ENCODE measurements around the gene UBAP2.

The UBAP2 gene

DNA sequence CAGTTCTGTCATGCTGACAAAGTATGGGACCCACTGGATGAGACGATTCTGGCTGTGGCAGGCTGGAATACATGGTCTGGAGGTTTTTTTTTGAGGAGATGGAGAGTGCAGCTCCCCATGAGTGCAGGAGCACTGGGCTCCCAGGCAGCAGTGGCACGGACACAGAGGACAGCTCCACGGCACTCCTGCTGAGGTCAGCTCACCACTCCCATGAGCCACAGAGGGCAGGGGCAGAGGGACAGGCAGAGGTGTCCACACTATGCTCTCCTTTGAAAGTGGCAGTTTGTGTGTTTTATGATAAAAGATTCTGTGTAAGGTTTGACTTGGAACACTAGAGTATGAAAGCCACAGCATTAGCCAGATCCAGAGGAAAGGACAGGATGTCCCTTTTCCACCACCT, 117.4 kb downstream of the UBAP2 start:
- Histone ChIP-seq H3K27me3 (no peaks in the 10 kb centered on the region), H3K4me1 (ENCODE audit: control insufficient read depth in 1 of 2, insufficient read depth in 1 of 2, low read depth in 1 of 2, low read length in 1 of 2) (no peaks in the 10 kb centered on the region), H3K4me3 (ENCODE audit: low read depth in 1 of 2, low read length in 1 of 2) (no peak overlapping the region), H3K9me3 (no peaks in the 10 kb centered on the region), H3K36me3 (peaks cover 82% of the 10 kb centered on the region), H3K27ac (no peak overlapping the region)
- TF ChIP-seq, protein P1, sequence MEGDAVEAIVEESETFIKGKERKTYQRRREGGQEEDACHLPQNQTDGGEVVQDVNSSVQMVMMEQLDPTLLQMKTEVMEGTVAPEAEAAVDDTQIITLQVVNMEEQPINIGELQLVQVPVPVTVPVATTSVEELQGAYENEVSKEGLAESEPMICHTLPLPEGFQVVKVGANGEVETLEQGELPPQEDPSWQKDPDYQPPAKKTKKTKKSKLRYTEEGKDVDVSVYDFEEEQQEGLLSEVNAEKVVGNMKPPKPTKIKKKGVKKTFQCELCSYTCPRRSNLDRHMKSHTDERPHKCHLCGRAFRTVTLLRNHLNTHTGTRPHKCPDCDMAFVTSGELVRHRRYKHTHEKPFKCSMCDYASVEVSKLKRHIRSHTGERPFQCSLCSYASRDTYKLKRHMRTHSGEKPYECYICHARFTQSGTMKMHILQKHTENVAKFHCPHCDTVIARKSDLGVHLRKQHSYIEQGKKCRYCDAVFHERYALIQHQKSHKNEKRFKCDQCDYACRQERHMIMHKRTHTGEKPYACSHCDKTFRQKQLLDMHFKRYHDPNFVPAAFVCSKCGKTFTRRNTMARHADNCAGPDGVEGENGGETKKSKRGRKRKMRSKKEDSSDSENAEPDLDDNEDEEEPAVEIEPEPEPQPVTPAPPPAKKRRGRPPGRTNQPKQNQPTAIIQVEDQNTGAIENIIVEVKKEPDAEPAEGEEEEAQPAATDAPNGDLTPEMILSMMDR (IDR thresholded peaks at IDR 0.05), result no peak

DNA sequence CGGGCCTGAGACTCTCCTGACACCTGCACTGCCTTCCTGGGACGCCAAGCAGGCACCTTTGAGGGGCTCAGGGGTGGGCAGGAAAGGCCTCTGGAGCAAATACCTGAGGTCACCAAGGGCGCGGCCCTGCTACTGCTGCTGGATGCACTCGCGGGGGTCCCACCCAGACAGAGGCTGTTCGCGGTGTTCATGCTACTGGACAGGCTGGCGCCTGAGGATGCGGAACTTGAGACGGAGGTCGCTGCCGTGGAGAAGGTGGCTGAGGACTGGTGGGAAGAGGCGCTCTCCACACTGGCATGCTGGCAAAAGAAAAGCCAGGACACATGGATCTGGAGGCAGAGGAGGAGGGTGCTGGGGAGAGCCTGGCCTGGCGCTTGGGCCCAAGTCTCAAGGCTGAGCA, 121.0 kb downstream of the UBAP2 start:
- Histone ChIP-seq H3K27ac (no peak overlapping the region), H3K36me3 (peaks cover 84% of the 10 kb centered on the region), H3K27me3 (no peaks in the 10 kb centered on the region), H3K4me3 (ENCODE audit: low read depth in 1 of 2, low read length in 1 of 2) (no peak overlapping the region), H3K9me3 (no peaks in the 10 kb centered on the region), H3K4me1 (ENCODE audit: control insufficient read depth in 1 of 2, insufficient read depth in 1 of 2, low read depth in 1 of 2, low read length in 1 of 2) (no peaks in the 10 kb centered on the region)
- TF ChIP-seq, protein P1 (IDR thresholded peaks at IDR 0.05), result no peak

DNA sequence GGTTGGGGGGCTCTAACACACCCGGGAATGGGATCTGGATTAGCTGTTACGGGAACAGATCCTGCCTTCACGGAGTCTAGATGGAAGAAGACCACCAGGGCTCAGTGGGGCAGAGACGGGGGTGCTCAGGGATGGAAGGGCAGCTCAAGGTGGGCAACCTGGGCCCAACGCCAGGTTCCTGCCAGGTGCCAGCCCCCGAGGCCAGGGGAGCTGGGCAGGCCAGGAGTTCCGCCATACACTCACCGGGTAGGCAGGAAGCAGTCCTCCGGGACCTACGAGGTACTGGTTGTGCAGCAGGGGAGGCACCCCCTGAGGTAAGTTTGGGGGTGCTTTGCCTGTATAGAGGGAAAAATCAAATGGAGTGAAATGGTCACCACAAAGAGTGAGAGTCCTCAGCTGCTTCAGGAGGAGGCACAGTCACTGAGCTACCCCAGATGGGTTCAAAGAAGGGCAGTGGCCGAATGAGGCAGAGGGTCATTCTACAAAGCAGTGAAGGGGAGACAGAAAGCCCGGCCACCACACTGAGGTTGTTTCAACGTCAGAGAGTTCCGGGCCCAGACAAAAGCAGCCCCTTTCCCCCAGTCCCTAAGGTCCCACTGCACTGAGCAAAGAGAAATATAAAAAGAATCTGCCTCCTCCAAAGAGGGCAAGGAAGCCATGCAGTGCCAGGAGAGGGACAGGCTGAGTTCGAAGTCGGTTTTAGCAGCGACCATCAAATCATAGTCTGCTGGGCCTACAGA, 121.8 kb downstream of the UBAP2 start:
- H3K9me3 ChIP-seq, result no peaks in the 10 kb centered on the region
- no peaks in the 10 kb centered on the region for H3K4me1 ChIP-seq (ENCODE audit: control insufficient read depth in 1 of 2, insufficient read depth in 1 of 2, low read depth in 1 of 2, low read length in 1 of 2)
- no peaks in the 10 kb centered on the region for H3K27me3 ChIP-seq
- no peak overlapping the region for H3K27ac ChIP-seq
- peaks cover 84% of the 10 kb centered on the region for H3K36me3 ChIP-seq
- TF ChIP-seq, protein P1 (IDR thresholded peaks at IDR 0.05), result no peak
- no peak overlapping the region for H3K4me3 ChIP-seq (ENCODE audit: low read depth in 1 of 2, low read length in 1 of 2)

DNA sequence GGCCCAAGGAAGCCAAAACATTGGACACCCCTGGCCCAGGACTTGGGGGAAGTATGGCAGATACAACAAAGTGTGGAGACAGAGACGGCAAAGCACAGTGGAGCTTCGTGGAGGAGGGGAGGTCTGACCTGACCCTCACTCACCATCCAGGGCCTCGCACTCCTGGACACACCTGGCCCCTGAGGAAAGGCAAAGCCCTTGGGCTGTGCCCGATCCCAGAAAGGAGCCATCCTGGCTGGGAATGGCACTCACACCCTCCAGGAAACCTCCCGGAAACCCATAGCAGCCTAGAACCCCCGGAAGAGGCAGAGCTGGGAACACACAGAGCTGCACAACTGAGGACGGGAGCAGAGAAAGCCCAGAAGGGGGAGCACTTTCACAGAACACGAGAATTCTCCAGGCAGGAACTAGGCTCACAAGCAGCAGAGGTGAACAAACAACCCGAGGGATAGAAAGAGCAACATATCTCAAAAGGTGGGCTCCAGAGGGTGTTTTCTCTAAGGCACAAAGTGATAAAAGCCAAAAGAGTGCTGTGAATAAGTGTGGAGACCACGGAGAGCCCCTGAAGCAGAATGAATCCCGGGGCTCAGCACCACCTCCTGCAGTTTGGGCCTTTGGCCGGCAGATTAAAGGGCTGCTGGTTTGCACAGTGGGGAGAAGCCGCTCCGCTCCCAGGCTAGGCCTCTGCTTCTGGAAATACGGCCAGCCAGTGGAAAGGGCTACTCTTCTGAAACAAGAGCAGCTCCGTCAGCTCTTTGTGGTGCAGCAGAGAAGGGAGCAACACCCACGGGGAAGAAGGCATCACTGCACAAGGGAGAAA, 123.5 kb downstream of the UBAP2 start:
- H3K27ac ChIP-seq, result no peak overlapping the region

DNA sequence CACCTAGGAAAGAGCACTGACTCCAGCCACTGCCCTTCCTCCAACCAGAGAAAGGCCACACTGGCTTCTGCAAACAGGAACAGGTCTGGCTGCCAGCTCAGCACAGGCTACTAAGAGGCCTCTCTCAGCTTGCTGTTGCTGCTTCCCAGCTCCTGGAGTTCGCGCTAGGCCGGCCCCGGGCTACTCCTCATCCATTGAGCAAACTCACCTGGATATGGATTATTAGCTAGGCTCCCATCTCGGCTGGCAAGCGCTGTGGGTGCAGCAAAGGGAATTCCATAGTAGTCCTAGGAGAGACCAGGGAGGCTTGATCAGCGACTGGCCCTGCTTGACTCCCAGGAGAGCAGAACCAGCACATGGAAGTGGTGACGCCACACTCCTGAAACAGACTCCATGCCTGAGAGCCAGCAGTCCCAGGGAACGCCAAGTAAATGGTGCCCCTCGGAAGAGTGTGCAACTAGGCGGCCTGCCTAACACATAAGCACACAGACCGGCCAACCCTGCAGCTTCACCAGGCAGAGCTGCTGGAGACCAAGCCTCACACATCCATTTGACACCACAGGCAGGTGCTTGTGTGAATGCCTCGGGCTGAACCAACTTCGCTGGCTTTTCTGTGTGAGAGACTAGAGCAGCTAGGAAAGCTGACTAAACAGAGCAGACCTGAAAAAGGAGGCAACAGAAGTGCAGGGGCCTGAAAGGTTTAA, 124.5 kb downstream of the UBAP2 start:
- peaks cover 91% of the 10 kb centered on the region for H3K36me3 ChIP-seq
- TF ChIP-seq, protein P1 (IDR thresholded peaks at IDR 0.05), result no peak
- no peak overlapping the region for H3K27ac ChIP-seq
- H3K27me3 ChIP-seq, result no peaks in the 10 kb centered on the region
- H3K4me1 ChIP-seq (ENCODE audit: control insufficient read depth in 1 of 2, insufficient read depth in 1 of 2, low read depth in 1 of 2, low read length in 1 of 2), result no peaks in the 10 kb centered on the region
- H3K4me3 ChIP-seq (ENCODE audit: low read depth in 1 of 2, low read length in 1 of 2), result no peak overlapping the region
- no peaks in the 10 kb centered on the region for H3K9me3 ChIP-seq

More for the DNA sequence above, 123.5 kb downstream of the UBAP2 start:
- Histone ChIP-seq H3K9me3 (no peaks in the 10 kb centered on the region), H3K4me1 (ENCODE audit: control insufficient read depth in 1 of 2, insufficient read depth in 1 of 2, low read depth in 1 of 2, low read length in 1 of 2) (no peaks in the 10 kb centered on the region), H3K27me3 (no peaks in the 10 kb centered on the region), H3K4me3 (ENCODE audit: low read depth in 1 of 2, low read length in 1 of 2) (no peak overlapping the region), H3K36me3 (peaks cover 85% of the 10 kb centered on the region)
- TF ChIP-seq, protein P1 (IDR thresholded peaks at IDR 0.05), result no peak

All from neutrophil (primary cell).